ENCODE results near the gene NMU.
"Not testable (repeated sequence)": the region's sequence is repeated elsewhere in the genome, so short reads cannot be mapped to it uniquely, and the experiment has no call there.

The NMU gene

DNA sequence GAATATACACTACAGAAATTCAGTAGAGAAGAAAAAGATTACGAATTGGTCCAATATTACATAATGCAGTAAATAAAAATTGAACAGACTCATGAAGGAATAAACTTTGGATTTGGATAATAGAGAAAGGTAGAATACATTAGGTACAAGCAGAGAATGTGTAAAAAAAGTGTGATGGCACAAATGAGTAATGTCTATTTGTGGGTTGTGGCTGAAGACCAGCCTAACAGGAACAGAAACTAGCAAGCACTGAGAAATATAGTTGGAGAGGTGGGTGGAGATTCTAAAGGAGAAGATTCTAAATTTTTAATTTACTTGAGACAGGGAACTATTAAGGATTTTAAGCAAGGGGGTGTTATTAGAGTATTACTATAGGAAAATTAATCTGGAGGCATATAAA, 74.2 kb downstream of the NMU start:
- Mint-ChIP-seq H3K9me3 (peaks cover 3% of the 10 kb centered on the region), H3K27ac (no peak overlapping the region), H3K4me3 (no peak overlapping the region), H3K36me3 (ENCODE audit: low read depth) (no peaks in the 10 kb centered on the region), H3K4me1 (ENCODE audit: low read depth) (peaks cover 11% of the 10 kb centered on the region), H3K27me3 (peaks cover 10% of the 10 kb centered on the region)
- DNase-seq, result no peak

DNA sequence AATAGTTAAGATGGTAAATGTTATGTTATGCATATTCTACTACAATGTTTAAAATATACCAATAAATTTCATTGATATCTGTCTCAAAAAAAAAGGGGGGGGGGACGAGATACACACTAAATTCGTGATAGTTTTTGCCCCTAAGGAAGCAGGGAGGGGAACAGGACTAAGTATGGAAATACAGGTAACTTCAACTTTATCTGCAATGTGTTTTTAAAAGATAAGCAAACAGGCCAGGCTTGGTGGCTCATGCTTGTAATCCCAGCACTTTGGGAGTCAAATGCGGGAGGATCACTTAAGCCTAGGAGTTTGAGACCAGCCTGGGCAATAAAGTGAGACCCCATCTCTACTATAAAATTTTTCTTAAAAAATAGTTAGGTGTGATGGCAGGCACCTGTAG, 76.0 kb downstream of the NMU start:
- Mint-ChIP-seq H3K4me1 (ENCODE audit: low read depth) (peaks cover 11% of the 10 kb centered on the region), H3K4me3 (no peak overlapping the region), H3K27ac (no peak overlapping the region), H3K27me3 (peaks cover 11% of the 10 kb centered on the region), H3K36me3 (ENCODE audit: low read depth) (no peaks in the 10 kb centered on the region), H3K9me3 (peaks cover 3% of the 10 kb centered on the region)
- DNase-seq, result no peak

DNA sequence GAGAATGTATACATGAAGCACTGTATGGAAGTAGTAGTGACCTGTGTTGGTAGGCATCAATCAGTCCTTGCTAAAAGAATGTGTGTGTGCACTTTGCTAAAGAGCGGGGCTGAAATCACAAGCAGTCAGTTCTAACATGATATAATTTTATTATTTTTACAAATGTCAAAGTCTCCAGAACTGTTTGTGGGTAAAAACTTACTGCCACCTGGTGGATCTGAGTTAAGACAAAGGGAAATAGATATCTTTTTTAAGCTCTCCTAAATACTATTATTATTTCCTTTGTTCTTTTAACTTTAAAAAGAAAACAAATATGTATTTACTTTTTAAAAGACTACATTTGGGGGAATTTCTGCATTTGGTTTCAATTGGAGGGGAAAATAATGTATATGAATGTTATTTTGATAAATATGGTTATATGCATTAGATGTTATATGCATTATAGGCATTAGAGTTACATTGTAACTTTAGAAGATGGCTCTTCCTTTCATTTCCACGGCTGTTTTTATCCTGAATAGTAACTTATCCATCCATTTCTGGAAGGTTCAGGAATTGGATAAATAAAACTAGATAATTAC, 81.6 kb downstream of the NMU start:
- Mint-ChIP-seq H3K27me3 (peaks cover 26% of the 10 kb centered on the region), H3K4me3 (no peak overlapping the region), H3K9me3 (peaks cover 3% of the 10 kb centered on the region), H3K4me1 (ENCODE audit: low read depth) (peaks cover 11% of the 10 kb centered on the region), H3K36me3 (ENCODE audit: low read depth) (no peaks in the 10 kb centered on the region), H3K27ac (no peak overlapping the region)
- no peak for DNase-seq

DNA sequence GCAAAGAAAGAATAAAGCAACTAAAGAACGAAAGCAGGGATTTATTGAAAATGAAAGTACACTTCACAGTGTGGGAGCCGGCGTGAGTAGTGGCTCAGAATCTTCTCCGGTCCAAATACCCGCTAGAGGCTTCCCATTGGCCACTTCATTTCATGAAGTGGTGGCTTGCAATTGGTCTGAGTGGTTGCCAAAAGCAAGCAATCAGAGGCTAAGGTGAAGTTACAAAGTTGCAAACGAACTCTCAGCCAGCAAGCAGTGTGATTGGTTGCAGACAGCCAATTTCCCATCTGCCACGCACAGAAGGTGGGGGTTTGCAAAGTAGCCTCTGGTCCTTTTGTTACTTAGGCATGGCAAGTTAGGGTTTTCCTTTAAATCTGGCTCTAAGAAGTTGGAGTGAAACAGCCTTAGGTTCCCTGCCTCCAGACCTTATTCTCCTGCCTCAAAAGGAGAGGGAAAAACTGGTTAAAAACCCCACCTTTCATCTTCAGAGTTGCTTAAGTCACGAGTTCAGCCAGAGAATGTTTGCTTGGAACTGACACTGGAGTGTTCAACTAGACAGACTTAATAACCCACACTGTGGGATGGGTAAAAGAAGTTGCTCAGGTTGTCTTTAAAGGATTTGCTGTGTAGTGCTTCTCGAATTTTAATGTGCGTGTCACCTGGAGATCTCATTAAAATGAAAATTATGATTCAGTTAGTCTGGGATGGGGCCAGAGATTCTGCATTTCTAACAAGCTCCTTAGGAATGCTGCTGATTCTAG, 82.5 kb downstream of the NMU start:
- Mint-ChIP-seq H3K9me3 (peaks cover 3% of the 10 kb centered on the region), H3K27ac (no peak overlapping the region), H3K4me1 (ENCODE audit: low read depth) (peaks cover 18% of the 10 kb centered on the region), H3K36me3 (ENCODE audit: low read depth) (no peaks in the 10 kb centered on the region), H3K4me3 (no peak overlapping the region), H3K27me3 (peaks cover 26% of the 10 kb centered on the region)
- DNase-seq, result no peak

DNA sequence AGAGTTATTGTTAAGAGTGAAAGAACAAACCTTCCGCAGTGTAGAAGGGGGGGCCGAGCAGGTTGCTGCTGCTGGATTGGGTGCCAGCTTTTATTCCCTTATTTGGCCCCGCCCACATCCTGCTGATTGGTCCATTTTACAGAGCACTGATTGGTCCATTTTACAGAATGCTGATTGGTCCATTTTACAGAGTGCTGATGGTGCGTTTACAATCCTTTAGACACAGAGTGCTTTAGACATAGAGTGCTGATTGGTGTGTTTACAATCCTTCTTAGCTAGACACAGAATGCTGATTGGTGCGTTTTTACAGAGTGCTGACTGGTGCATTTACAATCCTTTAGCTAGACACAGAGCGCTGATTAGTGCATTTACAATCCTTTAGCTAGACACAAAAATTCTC, 84.1 kb downstream of the NMU start:
- DNase-seq; H3K4me3 Mint-ChIP-seq; H3K9me3 Mint-ChIP-seq; H3K36me3 Mint-ChIP-seq (ENCODE audit: low read depth); H3K27ac Mint-ChIP-seq: not testable (repeated sequence)
- Mint-ChIP-seq H3K27me3 (peaks cover 20% of the 10 kb centered on the region), H3K4me1 (ENCODE audit: low read depth) (peaks cover 33% of the 10 kb centered on the region)

DNA sequence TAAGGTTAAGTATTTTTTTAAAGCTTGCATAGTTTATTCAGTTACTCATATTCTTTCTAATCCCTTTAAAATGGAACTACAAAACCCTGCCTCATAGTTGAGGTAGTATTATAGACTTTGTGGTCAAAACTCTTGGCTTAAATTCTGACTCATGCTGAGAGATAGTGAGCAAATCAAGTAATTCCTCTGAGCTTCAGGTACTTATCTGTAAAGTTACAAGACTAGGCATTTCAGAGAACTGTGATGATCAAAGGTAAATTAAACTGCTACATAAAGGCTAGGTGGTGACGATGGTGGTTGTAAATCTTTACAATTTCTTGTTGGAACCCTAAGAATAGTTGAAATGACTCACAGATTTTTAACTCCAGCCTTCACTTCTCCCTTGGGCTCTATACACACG, 86.2 kb downstream of the NMU start:
- DNase-seq, result no peak
- Mint-ChIP-seq H3K4me1 (ENCODE audit: low read depth) (peaks cover 36% of the 10 kb centered on the region), H3K4me3 (no peak overlapping the region), H3K36me3 (ENCODE audit: low read depth) (peaks cover 2% of the 10 kb centered on the region), H3K27me3 (peaks cover 18% of the 10 kb centered on the region), H3K9me3 (no peaks in the 10 kb centered on the region), H3K27ac (peak overlapping the region; percentile 58)

DNA sequence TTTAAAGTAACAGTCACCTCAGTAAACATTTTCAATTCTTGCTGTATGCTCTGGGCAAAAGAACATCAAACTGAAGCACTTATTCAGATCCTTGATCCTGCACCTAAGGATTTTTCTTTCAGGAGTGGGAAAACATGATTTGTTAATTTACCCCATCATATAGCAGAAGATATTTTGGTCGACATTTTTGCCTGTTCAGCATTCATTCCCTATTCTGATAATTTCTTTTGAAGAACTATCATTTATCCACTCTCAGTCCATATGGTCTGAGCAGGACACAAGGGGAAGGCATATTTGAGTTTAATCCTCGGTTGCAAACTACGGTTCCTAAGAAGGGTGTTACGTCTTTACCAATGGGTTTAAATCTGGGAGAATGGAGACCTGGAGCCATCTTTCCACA, 88.2 kb downstream of the NMU start:
- Mint-ChIP-seq H3K9me3 (no peaks in the 10 kb centered on the region), H3K36me3 (ENCODE audit: low read depth) (peaks cover 2% of the 10 kb centered on the region), H3K27ac (no peak overlapping the region), H3K4me1 (ENCODE audit: low read depth) (peaks cover 52% of the 10 kb centered on the region), H3K27me3 (peaks cover 14% of the 10 kb centered on the region), H3K4me3 (peak overlapping the region; percentile 87)
- DNase-seq, result no peak

DNA sequence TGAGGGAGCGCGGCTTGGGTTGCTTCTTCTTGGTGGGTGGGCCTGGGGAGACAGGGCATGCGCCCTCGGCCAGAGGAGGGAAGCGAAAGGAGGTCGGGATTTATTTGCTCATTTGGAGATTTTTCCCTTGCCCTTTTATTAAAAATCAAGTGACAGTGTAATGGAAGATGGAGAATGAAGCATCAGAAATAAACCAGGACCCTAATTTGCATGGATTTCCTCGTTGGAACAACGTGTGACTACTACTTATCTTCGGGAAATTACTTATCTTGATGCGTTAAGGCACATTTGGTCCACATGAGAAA, 88.7 kb downstream of the NMU start:
- no peak for DNase-seq
- Mint-ChIP-seq H3K27me3 (peaks cover 9% of the 10 kb centered on the region), H3K4me1 (ENCODE audit: low read depth) (peaks cover 54% of the 10 kb centered on the region), H3K4me3 (peak overlapping the region; percentile 87), H3K9me3 (no peaks in the 10 kb centered on the region), H3K27ac (peak overlapping the region; percentile 94), H3K36me3 (ENCODE audit: low read depth) (peaks cover 2% of the 10 kb centered on the region)

DNA sequence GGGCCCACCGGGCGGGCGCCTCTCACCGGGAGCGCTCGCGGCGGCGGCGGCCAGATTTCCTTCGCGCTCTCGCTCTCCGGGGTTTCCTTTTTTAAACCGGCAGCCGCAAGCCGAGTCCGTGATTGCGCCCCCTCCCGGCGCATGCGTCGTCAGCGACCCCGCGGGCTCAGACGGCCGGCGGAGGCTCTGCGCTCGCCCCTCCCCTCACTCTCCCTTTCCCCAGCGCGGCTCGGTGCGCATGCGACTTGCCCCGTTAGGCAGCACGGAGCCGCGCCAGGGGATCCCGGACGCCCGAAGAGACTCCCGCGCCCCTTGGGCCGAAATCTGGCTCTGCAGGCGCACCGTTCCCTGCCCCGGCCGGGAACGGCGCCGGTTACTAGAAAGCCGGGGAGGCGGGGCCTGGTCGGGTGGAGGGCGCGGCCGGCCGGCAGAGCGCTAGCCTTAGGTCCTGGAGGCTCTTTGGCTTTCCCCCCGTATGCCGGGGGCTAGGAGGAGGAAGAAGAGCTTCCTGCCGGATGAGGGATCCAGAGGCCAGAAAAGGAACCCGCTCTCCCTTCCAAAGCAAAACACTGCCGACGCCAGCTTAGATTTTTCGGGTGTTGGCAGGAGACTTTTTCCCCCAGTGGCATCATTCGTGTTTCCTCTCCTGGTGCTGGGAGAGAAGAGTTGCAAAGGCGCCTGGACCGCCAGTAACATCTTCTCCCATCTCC, 89.2 kb downstream of the NMU start, which contains the start of gene CLOCK:
Gene CLOCK (minus strand): TSS at position 154 of the 710 bp plus-strand sequence. CDS start 64,124 bp downstream, outside the sequence.
- peak within 1 kb of the TSS; percentile 87 for H3K4me3 Mint-ChIP-seq
- H3K27me3 Mint-ChIP-seq, result peaks cover 6% of the 10 kb centered on the region
- H3K9me3 Mint-ChIP-seq, result no peaks in the 10 kb centered on the region
- peak; percentile 92 for DNase-seq
- peaks cover 2% of the 10 kb centered on the region for H3K36me3 Mint-ChIP-seq (ENCODE audit: low read depth)
- peak within 1 kb of the TSS; percentile 94 for H3K27ac Mint-ChIP-seq
- peaks cover 56% of the 10 kb centered on the region for H3K4me1 Mint-ChIP-seq (ENCODE audit: low read depth)

DNA sequence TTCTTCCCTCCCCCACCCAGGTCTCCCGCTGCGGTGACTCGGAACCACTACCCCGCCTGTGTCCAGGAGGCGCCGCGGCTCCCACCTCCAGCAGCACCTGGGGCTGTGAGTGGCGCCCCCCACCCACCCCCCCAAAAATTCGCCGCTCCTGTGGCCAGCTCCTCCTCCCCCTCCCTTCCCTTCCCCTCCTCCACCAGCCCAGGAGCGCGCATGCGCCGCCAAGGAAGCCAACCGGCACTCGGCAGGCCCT, 89.7 kb downstream of the NMU start:
- Mint-ChIP-seq H3K4me1 (ENCODE audit: low read depth) (peaks cover 60% of the 10 kb centered on the region), H3K9me3 (no peaks in the 10 kb centered on the region), H3K36me3 (ENCODE audit: low read depth) (peaks cover 2% of the 10 kb centered on the region), H3K27me3 (peaks cover 3% of the 10 kb centered on the region), H3K27ac (peak overlapping the region; percentile 73), H3K4me3 (peak overlapping the region; percentile 87)
- no peak for DNase-seq

DNA sequence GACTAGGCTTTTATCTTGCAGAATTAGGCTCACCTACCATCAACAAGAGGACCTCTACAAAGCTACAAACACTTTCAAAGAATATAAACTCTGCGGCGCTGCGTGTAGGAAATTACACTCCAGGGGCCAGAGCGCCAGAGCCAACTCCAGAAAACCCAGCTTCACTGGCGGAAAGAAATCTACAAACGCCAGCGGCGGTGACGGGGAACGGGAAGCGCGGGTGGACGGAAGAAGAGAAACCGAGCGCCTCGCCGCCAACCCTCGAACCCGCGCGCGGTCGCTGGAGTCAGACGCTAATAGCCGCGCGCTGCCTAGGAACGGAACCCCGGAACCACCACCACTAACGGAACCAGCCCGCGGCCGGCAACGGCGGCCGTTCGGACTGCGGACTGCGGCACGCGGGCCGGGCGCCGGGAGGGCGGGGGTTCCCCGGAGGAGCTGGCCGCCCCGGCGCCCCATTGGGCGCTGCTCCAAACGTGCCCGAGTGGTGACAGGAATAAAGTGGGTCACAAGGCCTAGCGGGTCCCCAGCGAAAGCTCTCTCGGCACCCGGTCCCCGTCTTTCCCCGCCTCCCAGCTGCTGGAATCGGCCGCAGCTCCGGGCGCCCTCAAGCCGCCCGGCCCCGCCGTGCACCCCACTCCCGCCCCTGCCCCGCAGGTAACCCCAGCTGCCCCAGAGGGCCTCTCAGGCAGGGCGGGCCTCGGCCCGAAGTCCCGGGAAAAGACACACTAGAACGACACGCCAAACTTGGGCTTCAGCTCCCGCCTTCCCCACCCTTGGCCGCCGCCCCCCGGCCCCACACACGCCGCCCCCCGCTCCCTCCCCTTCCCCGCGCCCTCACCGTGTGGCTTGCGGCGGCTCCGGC, 90.2 kb downstream of the NMU start:
- H3K27me3 Mint-ChIP-seq, result peaks cover 3% of the 10 kb centered on the region
- H3K9me3 Mint-ChIP-seq, result no peaks in the 10 kb centered on the region
- H3K4me1 Mint-ChIP-seq (ENCODE audit: low read depth), result peaks cover 63% of the 10 kb centered on the region
- peak overlapping the region; percentile 87 for H3K4me3 Mint-ChIP-seq
- peak overlapping the region; percentile 88 for H3K27ac Mint-ChIP-seq
- H3K36me3 Mint-ChIP-seq (ENCODE audit: low read depth), result peaks cover 2% of the 10 kb centered on the region
- peak; percentile 82 for DNase-seq

Measured in activated T-cell treated with anti-CD3 and anti-CD28 coated beads, Interleukin-2, amount 50 U/mL, for 24 hours (primary cell).